SK-N-SH (cell line): ENCODE data around the gene CA10. TPM values are rescaled to one million over a fixed set of nuclear protein-coding genes. Genes with fewer than 3 reads are reported as not detected.

Experiments
- CTCF ChIA-PET: fragments of 300-600, 350-600 bp; formaldehyde crosslinking; extraction: SDS; loops from one replicate; lab custom pipeline; 2021; lab: Yijun Ruan, JAX
- POLR2A ChIA-PET: fragments of 350-600 bp; sonication (Branson Sonifier 250); formaldehyde crosslinking; extraction: SDS; loops from one replicate; lab custom pipeline; 2020; ENCODE audit warnings: antibody characterized with exemption, inconsistent platforms; lab: Yijun Ruan, JAX
- DNase-seq: peaks from one replicate; pipeline ENCODE4 v3.0.0; 2012
- H2AFZ ChIP-seq: fragments of 200-600 bp; sonication (generic); 2 replicates; pipeline ENCODE4 v1.8.1; 2016; ENCODE audit warnings: antibody characterized with exemption, mild to moderate bottlenecking, low read depth
- H3F3A ChIP-seq: fragments of 200-600 bp; sonication (generic); replicated peaks from 2 replicates; pipeline ENCODE3; 2016; ENCODE audit warnings: antibody characterized with exemption, mild to moderate bottlenecking; ENCODE audit not compliant: insufficient read depth
- H3K27ac ChIP-seq, 2 experiments: fragments of 200-500 bp in 1 of 2; fragments of 200-600 bp in 1 of 2; sonication (Bioruptor generic) in 1 of 2; sonication (generic), shearing (Covaris generic) in 1 of 2; 2 replicates each; pipeline versions ENCODE4 v1.5.1 to v1.6.1; 2014 to 2016; ENCODE audit warnings: low read depth in 2 of 2, inconsistent platforms in 1 of 2, low read length in 1 of 2, mild to moderate bottlenecking in 1 of 2, mixed read lengths in 1 of 2
- H3K27me3 ChIP-seq: fragments of 200-600 bp; sonication (generic), shearing (Covaris generic); 2 replicates; pipeline ENCODE4 v1.6.1; 2016; ENCODE audit warnings: mixed run types; ENCODE audit not compliant: insufficient read depth
- H3K36me3 ChIP-seq, 2 experiments: fragments of 200-500 bp in 1 of 2; fragments of 200-600 bp in 1 of 2; sonication (Bioruptor generic) in 1 of 2; sonication (generic) in 1 of 2; replicated peaks in 1 of 2; 2 replicates each; pipeline versions ENCODE3 to v1.5.1; 2014 to 2016; ENCODE audit warnings: low read length in 1 of 2, mild to moderate bottlenecking in 1 of 2; ENCODE audit not compliant: insufficient read depth in 2 of 2, control insufficient read depth in 1 of 2
- H3K4me1 ChIP-seq, 2 experiments: fragments of 200-500 bp in 1 of 2; fragments of 200-600 bp in 1 of 2; sonication (Bioruptor generic) in 1 of 2; sonication (generic), shearing (Covaris generic) in 1 of 2; 2 replicates each; pipeline versions ENCODE4 v1.5.1 to v1.6.1; 2014 to 2016; ENCODE audit warnings: low read depth in 1 of 2, low read length in 1 of 2, mixed run types in 1 of 2; ENCODE audit not compliant: insufficient read depth in 2 of 2, control insufficient read depth in 1 of 2
- H3K4me2 ChIP-seq: fragments of 200-600 bp; sonication (generic), shearing (Covaris generic); 2 replicates; pipeline ENCODE4 v1.6.1; 2017; ENCODE audit warnings: mixed run types
- H3K4me3 ChIP-seq, 2 experiments: fragments of 200-500 bp in 1 of 2; fragments of 200-600 bp in 1 of 2; sonication (Bioruptor generic) in 1 of 2; sonication (generic), shearing (Covaris generic) in 1 of 2; 2 replicates each; pipeline versions ENCODE4 v1.5.1 to v1.8.1; 2014 to 2016; ENCODE audit warnings: low read depth in 2 of 2, inconsistent platforms in 1 of 2, low read length in 1 of 2, mild to moderate bottlenecking in 1 of 2, mixed read lengths in 1 of 2, moderate library complexity in 1 of 2
- H3K79me2 ChIP-seq: fragments of 200-600 bp; sonication (generic); 2 replicates; pipeline ENCODE4 v1.8.1; 2017; ENCODE audit warnings: mild to moderate bottlenecking; ENCODE audit not compliant: insufficient read depth
- H3K9ac ChIP-seq: fragments of 200-600 bp; sonication (generic); 2 replicates; pipeline ENCODE4 v1.6.1; 2017; ENCODE audit warnings: mixed run types
- H3K9me2 ChIP-seq: fragments of 200-600 bp; sonication (generic); 2 replicates; pipeline ENCODE4 v1.6.1; 2017; ENCODE audit warnings: mixed run types
- H3K9me3 ChIP-seq: fragments of 200-600 bp; sonication (generic); 2 replicates; pipeline ENCODE4 v1.6.1; 2017; ENCODE audit warnings: mixed run types, mild to moderate bottlenecking, moderate library complexity
- H4K20me1 ChIP-seq: fragments of 200-600 bp; sonication (generic); 2 replicates; pipeline ENCODE4 v1.6.1; 2017; ENCODE audit warnings: mild to moderate bottlenecking, mixed run types; ENCODE audit not compliant: insufficient read depth
- CHD2 ChIP-seq: fragments of 150-350 bp; IDR thresholded peaks from 2 replicates; pipeline ENCODE4 v1.6.1; 2018; ENCODE audit warnings: low read length; ENCODE audit not compliant: partially characterized antibody
- ELF1 ChIP-seq: IDR thresholded peaks from 2 replicates; pipeline ENCODE4 v1.4.0; 2012
- EZH2phosphoT487 ChIP-seq: fragments of 200-600 bp; sonication (generic); IDR thresholded peaks from 2 replicates; pipeline ENCODE4 v1.6.1; 2017; ENCODE audit warnings: low read depth, mixed run types, mild to moderate bottlenecking, antibody characterized with exemption, moderate library complexity, borderline replicate concordance
- FOXJ3 ChIP-seq: sonication (generic); formaldehyde crosslinking; IDR thresholded peaks from 2 replicates; pipeline ENCODE4 v1.5.1; 2020; ENCODE audit warnings: mild to moderate bottlenecking, missing genetic modification reagents
- FOXM1 ChIP-seq: IDR thresholded peaks from 2 replicates; pipeline ENCODE4 v1.4.0; 2012; ENCODE audit warnings: low read depth, mild to moderate bottlenecking
- GABPA ChIP-seq: IDR thresholded peaks from 2 replicates; pipeline ENCODE4 v1.4.0; 2012; ENCODE audit warnings: low read depth, mild to moderate bottlenecking
- GATA2 ChIP-seq: sonication (generic); formaldehyde crosslinking; IDR thresholded peaks from 2 replicates; pipeline ENCODE4 v1.5.0; 2020; ENCODE audit warnings: mild to moderate bottlenecking, missing genetic modification reagents
- JUND ChIP-seq: IDR thresholded peaks from 2 replicates; pipeline ENCODE4 v1.4.0; 2012
- MEF2A ChIP-seq: IDR thresholded peaks from 2 replicates; pipeline ENCODE4 v1.4.0; 2012; ENCODE audit warnings: low read depth, borderline replicate concordance
- MXI1 ChIP-seq: IDR thresholded peaks from 2 replicates; pipeline ENCODE4 v1.6.1; 2012; ENCODE audit warnings: mild to moderate bottlenecking, low read depth, low read length, improper control_type of control experiment
- NFIC ChIP-seq: IDR thresholded peaks from 2 replicates; pipeline ENCODE4 v1.4.0; 2012; ENCODE audit warnings: borderline replicate concordance
- NRF1 ChIP-seq: IDR thresholded peaks from 2 replicates; pipeline ENCODE4 v1.6.1; 2012; ENCODE audit warnings: low read depth, mild to moderate bottlenecking, low read length
- POLR2AphosphoS5 ChIP-seq: IDR thresholded peaks from 2 replicates; pipeline ENCODE4 v1.6.1; 2012; ENCODE audit warnings: low read depth, low read length
- RAD21 ChIP-seq: IDR thresholded peaks from 2 replicates; pipeline ENCODE4 v1.6.1; 2012; ENCODE audit warnings: mild to moderate bottlenecking, low read length
- SIN3A ChIP-seq: IDR thresholded peaks from 2 replicates; pipeline ENCODE4 v1.6.1; 2012; ENCODE audit warnings: low read depth, mild to moderate bottlenecking, low read length, moderate library complexity, borderline replicate concordance
- SMC3 ChIP-seq: IDR thresholded peaks from 2 replicates; pipeline ENCODE4 v1.6.1; 2012; ENCODE audit warnings: low read depth, low read length, improper control_type of control experiment
- TCF12 ChIP-seq: IDR thresholded peaks from 2 replicates; pipeline ENCODE4 v1.4.0; 2012
- TEAD4 ChIP-seq: IDR thresholded peaks from 2 replicates; pipeline ENCODE4 v1.4.0; 2012; ENCODE audit warnings: mild to moderate bottlenecking, borderline replicate concordance; ENCODE audit not compliant: insufficient read depth
- WGBS: methylation state at CpG from one replicate; pipeline ENCODE4 v1.1.6; 2017; ENCODE audit warnings: low lambda C conversion rate; 5-methylcytosine and 5-hydroxymethylcytosine counted together
- polyA plus RNA-seq, 3 experiments: library from polyadenylated mRNA; depleted of rRNA; stranded (reverse); fragments of >200 nt; gene quantifications; 2 replicates each; pipeline ENCODE4 v1.2.3, GENCODE V29; 2012
- TF ChIP-seq, protein P1 (sequence below): IDR thresholded peaks from 2 replicates; pipeline ENCODE4 v1.4.0; 2012; ENCODE audit warnings: low read depth, borderline replicate concordance
- TF ChIP-seq, protein P2 (sequence below): IDR thresholded peaks from 2 replicates; pipeline ENCODE4; 2012
- TF ChIP-seq, protein P3 (sequence below): IDR thresholded peaks from 2 replicates; pipeline ENCODE4 v1.4.0; 2012; ENCODE audit warnings: low read depth, borderline replicate concordance
- TF ChIP-seq, protein P4 (sequence below): fragments of 150-350 bp; IDR thresholded peaks from 2 replicates; pipeline ENCODE4 v1.6.1; 2017; ENCODE audit warnings: antibody characterized with exemption, low read length, low read depth, borderline replicate concordance

The CA10 gene
- polyA plus RNA-seq, 1 of the 3 experiments (the other 2 are of a cell fraction) = not detected

DNA sequence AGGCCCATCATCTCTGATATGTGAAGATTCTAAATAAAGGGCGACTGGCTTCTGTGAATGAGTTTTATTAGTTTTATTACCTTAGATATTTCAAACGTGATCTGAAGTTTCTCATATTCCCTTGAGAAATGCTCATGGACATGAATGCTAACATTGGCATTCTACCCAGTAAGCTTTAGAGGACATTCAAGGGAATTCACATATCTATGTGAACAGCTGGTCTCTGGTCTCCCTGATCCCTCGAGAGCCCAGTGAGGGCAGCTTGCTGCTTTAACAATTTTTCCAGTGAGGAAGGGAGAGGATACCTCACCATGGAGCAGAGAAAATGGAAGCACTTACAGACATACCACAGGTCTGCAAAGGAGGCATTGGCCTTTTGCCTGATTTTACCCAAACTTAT, 312.7 kb downstream of the CA10 start:
- TF ChIP-seq CHD2 (no peak), ELF1 (no peak), POLR2AphosphoS5 (no peak), RAD21 (no peak), TCF12 (no peak), FOXM1 (no peak), JUND (no peak), NFIC (no peak), TEAD4 (no peak), EZH2phosphoT487 (no peak), GATA2 (no peak), GABPA (no peak), FOXJ3 (CRISPR knock-in tag) (no peak), MEF2A (no peak), SIN3A (no peak)
- TF ChIP-seq, protein P1, sequence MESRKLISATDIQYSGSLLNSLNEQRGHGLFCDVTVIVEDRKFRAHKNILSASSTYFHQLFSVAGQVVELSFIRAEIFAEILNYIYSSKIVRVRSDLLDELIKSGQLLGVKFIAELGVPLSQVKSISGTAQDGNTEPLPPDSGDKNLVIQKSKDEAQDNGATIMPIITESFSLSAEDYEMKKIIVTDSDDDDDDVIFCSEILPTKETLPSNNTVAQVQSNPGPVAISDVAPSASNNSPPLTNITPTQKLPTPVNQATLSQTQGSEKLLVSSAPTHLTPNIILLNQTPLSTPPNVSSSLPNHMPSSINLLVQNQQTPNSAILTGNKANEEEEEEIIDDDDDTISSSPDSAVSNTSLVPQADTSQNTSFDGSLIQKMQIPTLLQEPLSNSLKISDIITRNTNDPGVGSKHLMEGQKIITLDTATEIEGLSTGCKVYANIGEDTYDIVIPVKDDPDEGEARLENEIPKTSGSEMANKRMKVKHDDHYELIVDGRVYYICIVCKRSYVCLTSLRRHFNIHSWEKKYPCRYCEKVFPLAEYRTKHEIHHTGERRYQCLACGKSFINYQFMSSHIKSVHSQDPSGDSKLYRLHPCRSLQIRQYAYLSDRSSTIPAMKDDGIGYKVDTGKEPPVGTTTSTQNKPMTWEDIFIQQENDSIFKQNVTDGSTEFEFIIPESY = no peak
- Histone ChIP-seq H3K36me3 (no peaks in the 10 kb centered on the region), H3K4me3 (no peak overlapping the region), H3K9me2 (no peaks in the 10 kb centered on the region), H3K27me3 (no peaks in the 10 kb centered on the region), H2AFZ (no peak overlapping the region), H3K4me1 (peaks cover 0 to 5% of the 10 kb centered on the region in 2 experiments; a peak in 2 of 4 replicates), H3K79me2 (no peaks in the 10 kb centered on the region), H3K9ac (no peak overlapping the region), H3K4me2 (no peak overlapping the region), H3K9me3 (no peaks in the 10 kb centered on the region), H4K20me1 (no peaks in the 10 kb centered on the region), H3F3A (no peaks in the 10 kb centered on the region), H3K27ac (no peak overlapping the region)
- DNase-seq = no peak
- WGBS = 4% methylated on average over 3 of the region's 3 CpGs
- POLR2A ChIA-PET = no interaction called here
- CTCF ChIA-PET = interaction anchor here (1.0 to 3.1 kb wide), 3 partner anchors 15 to 261 kb away, joined by 6 to 13 read pairs (median 11); no protein-coding TSS in a partner anchor

DNA sequence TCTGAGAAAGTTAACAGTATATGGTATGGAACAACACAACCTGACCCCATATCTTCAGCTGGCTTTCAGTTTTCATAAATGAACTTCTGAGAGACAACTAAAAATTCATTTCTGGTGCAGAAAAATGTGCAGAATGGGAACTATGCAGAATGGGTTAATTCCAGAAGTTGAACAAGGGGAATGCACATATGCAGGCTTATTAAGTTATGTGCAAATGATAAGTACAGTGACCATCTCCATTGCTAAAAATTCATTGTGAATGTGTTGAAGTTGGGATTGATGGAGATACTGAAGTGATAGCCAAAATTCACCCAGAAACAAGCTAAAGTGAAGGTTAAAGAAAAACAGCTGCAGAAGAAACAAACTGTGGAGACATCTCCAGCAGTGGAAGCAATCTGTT, 315.8 kb downstream of the CA10 start:
- ChIA-PET POLR2A (no interaction called here), CTCF (interaction anchor here (1.2 to 1.9 kb wide), 3 partner anchors 24 to 264 kb away, joined by 3 to 6 read pairs (median 4); no protein-coding TSS in a partner anchor)
- H3F3A ChIP-seq = no peaks in the 10 kb centered on the region
- H2AFZ ChIP-seq = no peak overlapping the region
- no peak overlapping the region for H3K4me3 ChIP-seq
- no peaks in the 10 kb centered on the region for H3K9me2 ChIP-seq
- H3K9ac ChIP-seq = no peak overlapping the region
- H3K4me2 ChIP-seq = no peak overlapping the region
- H4K20me1 ChIP-seq = no peaks in the 10 kb centered on the region
- no peaks in the 10 kb centered on the region for H3K27me3 ChIP-seq
- peaks cover 0 to 5% of the 10 kb centered on the region in 2 experiments; a peak in 2 of 4 replicates for H3K4me1 ChIP-seq
- no peak for DNase-seq
- TF ChIP-seq NFIC (no peak), FOXJ3 (CRISPR knock-in tag) (no peak), GABPA (no peak), MXI1 (no peak), NRF1 (no peak), SMC3 (no peak)
- TF ChIP-seq, protein P1 = no peak
- TF ChIP-seq, protein P2, sequence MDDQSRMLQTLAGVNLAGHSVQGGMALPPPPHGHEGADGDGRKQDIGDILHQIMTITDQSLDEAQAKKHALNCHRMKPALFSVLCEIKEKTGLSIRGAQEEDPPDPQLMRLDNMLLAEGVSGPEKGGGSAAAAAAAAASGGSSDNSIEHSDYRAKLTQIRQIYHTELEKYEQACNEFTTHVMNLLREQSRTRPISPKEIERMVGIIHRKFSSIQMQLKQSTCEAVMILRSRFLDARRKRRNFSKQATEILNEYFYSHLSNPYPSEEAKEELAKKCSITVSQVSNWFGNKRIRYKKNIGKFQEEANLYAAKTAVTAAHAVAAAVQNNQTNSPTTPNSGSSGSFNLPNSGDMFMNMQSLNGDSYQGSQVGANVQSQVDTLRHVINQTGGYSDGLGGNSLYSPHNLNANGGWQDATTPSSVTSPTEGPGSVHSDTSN = no peak
- TF ChIP-seq, protein P3, sequence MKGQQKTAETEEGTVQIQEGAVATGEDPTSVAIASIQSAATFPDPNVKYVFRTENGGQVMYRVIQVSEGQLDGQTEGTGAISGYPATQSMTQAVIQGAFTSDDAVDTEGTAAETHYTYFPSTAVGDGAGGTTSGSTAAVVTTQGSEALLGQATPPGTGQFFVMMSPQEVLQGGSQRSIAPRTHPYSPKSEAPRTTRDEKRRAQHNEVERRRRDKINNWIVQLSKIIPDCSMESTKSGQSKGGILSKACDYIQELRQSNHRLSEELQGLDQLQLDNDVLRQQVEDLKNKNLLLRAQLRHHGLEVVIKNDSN = no peak
- TF ChIP-seq, protein P4, sequence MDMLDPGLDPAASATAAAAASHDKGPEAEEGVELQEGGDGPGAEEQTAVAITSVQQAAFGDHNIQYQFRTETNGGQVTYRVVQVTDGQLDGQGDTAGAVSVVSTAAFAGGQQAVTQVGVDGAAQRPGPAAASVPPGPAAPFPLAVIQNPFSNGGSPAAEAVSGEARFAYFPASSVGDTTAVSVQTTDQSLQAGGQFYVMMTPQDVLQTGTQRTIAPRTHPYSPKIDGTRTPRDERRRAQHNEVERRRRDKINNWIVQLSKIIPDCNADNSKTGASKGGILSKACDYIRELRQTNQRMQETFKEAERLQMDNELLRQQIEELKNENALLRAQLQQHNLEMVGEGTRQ = no peak
- no peak overlapping the region for H3K27ac ChIP-seq
- no peaks in the 10 kb centered on the region for H3K36me3 ChIP-seq
- H3K9me3 ChIP-seq = no peaks in the 10 kb centered on the region
- H3K79me2 ChIP-seq = no peaks in the 10 kb centered on the region
